ENCODE measurements around the gene LRCH4.

The LRCH4 gene

GRCh38 chr7:100621554-100621953, 35.6 kb upstream of the LRCH4 start:
- no peaks in the 10 kb centered on the region for H3K79me2 ChIP-seq
- H3K4me3 ChIP-seq (ENCODE audit: low read depth, low read length) = no peak overlapping the region
- H3K4me1 ChIP-seq = no peaks in the 10 kb centered on the region
- no peak overlapping the region for H3K9ac ChIP-seq
- TF ChIP-seq CTCF (IDR thresholded peaks at IDR 0.05) = no peak
- no peak overlapping the region for H2AFZ ChIP-seq
- no peaks in the 10 kb centered on the region for H3K9me3 ChIP-seq (ENCODE audit: control insufficient read depth, low read length)
- no peak overlapping the region for H3K27ac ChIP-seq
- no peaks in the 10 kb centered on the region for H3K36me3 ChIP-seq (ENCODE audit: control insufficient read depth, insufficient read depth, low read length)
- no peaks in the 10 kb centered on the region for H3K27me3 ChIP-seq (ENCODE audit: control insufficient read depth, insufficient read depth, low read length)
- H3K4me2 ChIP-seq (ENCODE audit: low read length) = no peak overlapping the region

- TF ChIP-seq CTCF (IDR thresholded peaks at IDR 0.05) = no peak
- no peaks in the 10 kb centered on the region for H3K4me1 ChIP-seq
- no peak overlapping the region for H3K27ac ChIP-seq
- no peaks in the 10 kb centered on the region for H3K79me2 ChIP-seq
- H3K27me3 ChIP-seq (ENCODE audit: control insufficient read depth, insufficient read depth, low read length) = no peaks in the 10 kb centered on the region
- H3K9ac ChIP-seq = no peak overlapping the region
- H3K4me3 ChIP-seq (ENCODE audit: low read depth, low read length) = no peak overlapping the region
- H3K36me3 ChIP-seq (ENCODE audit: control insufficient read depth, insufficient read depth, low read length) = no peaks in the 10 kb centered on the region
- H3K4me2 ChIP-seq (ENCODE audit: low read length) = no peak overlapping the region
- H2AFZ ChIP-seq = no peak overlapping the region
- no peaks in the 10 kb centered on the region for H3K9me3 ChIP-seq (ENCODE audit: control insufficient read depth, low read length)
Observed at GRCh38 chr7:100620804-100621203, 34.9 kb upstream of the LRCH4 start.

GRCh38 chr7:100620239-100620638, 34.3 kb upstream of the LRCH4 start:
- Histone ChIP-seq H3K27me3 (ENCODE audit: control insufficient read depth, insufficient read depth, low read length) (no peaks in the 10 kb centered on the region), H3K9me3 (ENCODE audit: control insufficient read depth, low read length) (no peaks in the 10 kb centered on the region), H3K36me3 (ENCODE audit: control insufficient read depth, insufficient read depth, low read length) (no peaks in the 10 kb centered on the region), H3K4me2 (ENCODE audit: low read length) (no peak overlapping the region), H3K4me3 (ENCODE audit: low read depth, low read length) (no peak overlapping the region), H3K9ac (no peak overlapping the region), H3K27ac (no peak overlapping the region), H3K79me2 (no peaks in the 10 kb centered on the region), H2AFZ (no peak overlapping the region), H3K4me1 (no peaks in the 10 kb centered on the region)
- TF ChIP-seq CTCF (IDR thresholded peaks at IDR 0.05) = no peak

GRCh38 chr7:100614308-100614861, 28.5 kb upstream of the LRCH4 start:
- Histone ChIP-seq H3K27me3 (ENCODE audit: control insufficient read depth, insufficient read depth, low read length) (no peaks in the 10 kb centered on the region), H3K27ac (no peak overlapping the region), H2AFZ (no peak overlapping the region), H3K9ac (no peak overlapping the region), H3K4me2 (ENCODE audit: low read length) (no peak overlapping the region), H3K36me3 (ENCODE audit: control insufficient read depth, insufficient read depth, low read length) (no peaks in the 10 kb centered on the region), H3K4me3 (ENCODE audit: low read depth, low read length) (no peak overlapping the region), H3K4me1 (peaks cover 8% of the 10 kb centered on the region), H3K9me3 (ENCODE audit: control insufficient read depth, low read length) (no peaks in the 10 kb centered on the region), H3K79me2 (no peaks in the 10 kb centered on the region)
- TF ChIP-seq CTCF (IDR thresholded peaks at IDR 0.05) = no peak

GRCh38 chr7:100613412-100614175, 27.7 kb upstream of the LRCH4 start:
- Histone ChIP-seq H3K27ac (no peak overlapping the region), H3K4me1 (peaks cover 8% of the 10 kb centered on the region), H3K4me2 (ENCODE audit: low read length) (no peak overlapping the region), H3K4me3 (ENCODE audit: low read depth, low read length) (no peak overlapping the region), H2AFZ (no peak overlapping the region), H3K79me2 (no peaks in the 10 kb centered on the region), H3K9ac (no peak overlapping the region), H3K36me3 (ENCODE audit: control insufficient read depth, insufficient read depth, low read length) (no peaks in the 10 kb centered on the region), H3K27me3 (ENCODE audit: control insufficient read depth, insufficient read depth, low read length) (no peaks in the 10 kb centered on the region), H3K9me3 (ENCODE audit: control insufficient read depth, low read length) (no peaks in the 10 kb centered on the region)
- no peak for TF ChIP-seq CTCF (IDR thresholded peaks at IDR 0.05)
